Measurements from ENCODE around the gene CASTOR1.

The CASTOR1 gene

DNA sequence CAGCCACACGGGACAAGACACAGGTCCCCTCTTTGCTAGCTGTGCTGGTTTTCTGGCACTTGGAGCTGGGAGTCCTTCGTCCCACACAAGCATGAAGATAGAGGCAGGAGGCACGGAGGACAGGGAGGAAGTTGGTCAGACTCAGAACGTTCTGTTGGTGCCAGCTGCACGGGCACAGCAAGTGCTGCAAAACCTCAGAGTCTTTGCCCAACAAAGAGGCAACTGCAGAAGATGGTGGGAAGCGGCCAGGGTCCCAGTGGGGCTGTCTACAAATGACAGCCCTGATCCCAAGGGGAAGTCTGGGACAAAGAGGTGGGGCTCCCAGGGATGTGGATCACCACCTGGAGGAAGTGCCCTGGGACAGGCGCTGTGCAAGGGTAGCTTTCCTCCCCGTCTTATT is 13.3 kb downstream of the CASTOR1 start:
- no peaks in the 10 kb centered on the region for H3K36me3 ChIP-seq (ENCODE audit: insufficient read depth, low read length)
- H3K9ac ChIP-seq (ENCODE audit: low read depth, low read length, poor library complexity, severe bottlenecking), result no peak overlapping the region
- H4K20me1 ChIP-seq (ENCODE audit: insufficient read depth, low read length, poor library complexity, severe bottlenecking), result no peaks in the 10 kb centered on the region
- no peak overlapping the region for H3K4me3 ChIP-seq (ENCODE audit: low read length, poor library complexity, severe bottlenecking)
- no peak overlapping the region for H3K4me2 ChIP-seq (ENCODE audit: low read depth, low read length, poor library complexity, severe bottlenecking)
- no peaks in the 10 kb centered on the region for H3K9me2 ChIP-seq (replicated peaks; ENCODE audit: low read depth, low read length)
- H2AFZ ChIP-seq (ENCODE audit: low read length), result no peak overlapping the region
- no peaks in the 10 kb centered on the region for H3F3A ChIP-seq (ENCODE audit: low read depth)
- TF ChIP-seq, protein P1, sequence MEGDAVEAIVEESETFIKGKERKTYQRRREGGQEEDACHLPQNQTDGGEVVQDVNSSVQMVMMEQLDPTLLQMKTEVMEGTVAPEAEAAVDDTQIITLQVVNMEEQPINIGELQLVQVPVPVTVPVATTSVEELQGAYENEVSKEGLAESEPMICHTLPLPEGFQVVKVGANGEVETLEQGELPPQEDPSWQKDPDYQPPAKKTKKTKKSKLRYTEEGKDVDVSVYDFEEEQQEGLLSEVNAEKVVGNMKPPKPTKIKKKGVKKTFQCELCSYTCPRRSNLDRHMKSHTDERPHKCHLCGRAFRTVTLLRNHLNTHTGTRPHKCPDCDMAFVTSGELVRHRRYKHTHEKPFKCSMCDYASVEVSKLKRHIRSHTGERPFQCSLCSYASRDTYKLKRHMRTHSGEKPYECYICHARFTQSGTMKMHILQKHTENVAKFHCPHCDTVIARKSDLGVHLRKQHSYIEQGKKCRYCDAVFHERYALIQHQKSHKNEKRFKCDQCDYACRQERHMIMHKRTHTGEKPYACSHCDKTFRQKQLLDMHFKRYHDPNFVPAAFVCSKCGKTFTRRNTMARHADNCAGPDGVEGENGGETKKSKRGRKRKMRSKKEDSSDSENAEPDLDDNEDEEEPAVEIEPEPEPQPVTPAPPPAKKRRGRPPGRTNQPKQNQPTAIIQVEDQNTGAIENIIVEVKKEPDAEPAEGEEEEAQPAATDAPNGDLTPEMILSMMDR (conservative IDR thresholded peaks at IDR 0.05; ENCODE audit: low read length), result no peak
- TF ChIP-seq EZH2phosphoT487 (IDR thresholded peaks at IDR 0.05; ENCODE audit: borderline replicate concordance), result no peak
- H3K4me1 ChIP-seq (ENCODE audit: insufficient read depth, low read length, poor library complexity, severe bottlenecking), result peaks cover 15% of the 10 kb centered on the region
- no peaks in the 10 kb centered on the region for H3K27me3 ChIP-seq (ENCODE audit: insufficient read depth, low read length, poor library complexity, severe bottlenecking)
- H3K79me2 ChIP-seq (ENCODE audit: insufficient read depth, low read length), result no peaks in the 10 kb centered on the region
- no peaks in the 10 kb centered on the region for H3K9me3 ChIP-seq (ENCODE audit: insufficient read depth, low read depth, low read length)

DNA sequence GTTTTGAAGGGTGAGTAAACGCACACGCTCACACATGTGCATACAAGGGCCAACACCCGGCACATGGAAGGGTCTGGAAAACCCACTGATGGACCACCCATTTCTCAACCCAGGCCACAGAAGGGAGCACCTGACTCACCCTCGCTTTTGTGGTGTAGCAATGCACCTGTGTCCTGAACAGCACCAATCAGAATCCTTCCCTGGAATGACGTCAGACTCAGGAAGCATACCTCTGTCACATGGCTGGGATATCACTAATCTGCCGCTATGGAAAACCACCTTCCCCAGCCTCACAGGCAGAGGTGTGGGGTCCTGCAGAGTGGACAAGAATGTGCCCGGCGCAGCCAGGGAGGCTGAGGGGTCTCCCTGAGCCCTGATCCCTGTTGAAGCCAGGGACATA is 13.7 kb downstream of the CASTOR1 start:
- Histone ChIP-seq H2AFZ (ENCODE audit: low read length) (no peak overlapping the region), H3K9me3 (ENCODE audit: insufficient read depth, low read depth, low read length) (no peaks in the 10 kb centered on the region), H3F3A (ENCODE audit: low read depth) (no peaks in the 10 kb centered on the region), H3K79me2 (ENCODE audit: insufficient read depth, low read length) (no peaks in the 10 kb centered on the region), H3K36me3 (ENCODE audit: insufficient read depth, low read length) (no peaks in the 10 kb centered on the region), H3K4me1 (ENCODE audit: insufficient read depth, low read length, poor library complexity, severe bottlenecking) (peaks cover 15% of the 10 kb centered on the region), H3K9ac (ENCODE audit: low read depth, low read length, poor library complexity, severe bottlenecking) (no peak overlapping the region), H3K4me2 (ENCODE audit: low read depth, low read length, poor library complexity, severe bottlenecking) (no peak overlapping the region), H3K27me3 (ENCODE audit: insufficient read depth, low read length, poor library complexity, severe bottlenecking) (no peaks in the 10 kb centered on the region), H3K4me3 (ENCODE audit: low read length, poor library complexity, severe bottlenecking) (no peak overlapping the region), H3K9me2 (replicated peaks; ENCODE audit: low read depth, low read length) (no peaks in the 10 kb centered on the region), H4K20me1 (ENCODE audit: insufficient read depth, low read length, poor library complexity, severe bottlenecking) (no peaks in the 10 kb centered on the region)
- TF ChIP-seq, protein P1 (conservative IDR thresholded peaks at IDR 0.05; ENCODE audit: low read length), result no peak
- TF ChIP-seq EZH2phosphoT487 (IDR thresholded peaks at IDR 0.05; ENCODE audit: borderline replicate concordance), result no peak

DNA sequence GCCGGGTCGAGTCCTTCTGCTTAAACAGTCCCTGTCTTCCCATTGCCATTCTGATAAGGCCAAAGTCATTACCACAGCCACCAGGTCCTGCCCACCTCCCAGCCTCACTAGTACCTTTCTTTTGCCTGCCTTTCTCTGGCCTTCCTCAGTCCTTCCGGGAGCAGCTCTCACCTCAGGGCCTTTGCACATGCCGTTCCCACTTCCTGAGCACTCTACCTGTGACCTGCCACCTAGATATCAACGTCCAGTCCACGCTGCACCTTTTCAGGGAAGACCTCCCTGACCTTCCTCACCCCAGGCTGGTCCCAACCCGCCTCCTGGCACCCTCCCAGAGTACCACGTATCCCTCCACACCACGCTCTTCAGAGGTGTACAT is 14.9 kb downstream of the CASTOR1 start:
- H3K4me2 ChIP-seq (ENCODE audit: low read depth, low read length, poor library complexity, severe bottlenecking), result no peak overlapping the region
- no peak overlapping the region for H3K4me3 ChIP-seq (ENCODE audit: low read length, poor library complexity, severe bottlenecking)
- TF ChIP-seq EZH2phosphoT487 (IDR thresholded peaks at IDR 0.05; ENCODE audit: borderline replicate concordance), result no peak
- TF ChIP-seq, protein P1 (conservative IDR thresholded peaks at IDR 0.05; ENCODE audit: low read length), result no peak
- H3K9ac ChIP-seq (ENCODE audit: low read depth, low read length, poor library complexity, severe bottlenecking), result no peak overlapping the region
- no peaks in the 10 kb centered on the region for H3K9me3 ChIP-seq (ENCODE audit: insufficient read depth, low read depth, low read length)
- H3K9me2 ChIP-seq (replicated peaks; ENCODE audit: low read depth, low read length), result no peaks in the 10 kb centered on the region
- H2AFZ ChIP-seq (ENCODE audit: low read length), result no peak overlapping the region
- H3F3A ChIP-seq (ENCODE audit: low read depth), result no peaks in the 10 kb centered on the region
- H3K36me3 ChIP-seq (ENCODE audit: insufficient read depth, low read length), result no peaks in the 10 kb centered on the region
- no peaks in the 10 kb centered on the region for H3K27me3 ChIP-seq (ENCODE audit: insufficient read depth, low read length, poor library complexity, severe bottlenecking)
- peaks cover 15% of the 10 kb centered on the region for H3K4me1 ChIP-seq (ENCODE audit: insufficient read depth, low read length, poor library complexity, severe bottlenecking)
- no peaks in the 10 kb centered on the region for H3K79me2 ChIP-seq (ENCODE audit: insufficient read depth, low read length)
- H4K20me1 ChIP-seq (ENCODE audit: insufficient read depth, low read length, poor library complexity, severe bottlenecking), result no peaks in the 10 kb centered on the region

Measured in Loucy (cell line).